ENCODE results near the gene SAP25.
"Not testable (repeated sequence)": the region's sequence is repeated elsewhere in the genome, so short reads cannot be mapped to it uniquely, and the experiment has no call there.

The SAP25 gene

GRCh38 chr7:100575206-100575631, 1.5 kb upstream of the SAP25 start:
- no peak for DNase-seq

GRCh38 chr7:100574362-100575205, 884 bp upstream of the SAP25 start:
- DNase-seq = no peak

GRCh38 chr7:100572949-100573675, 588 bp downstream of the SAP25 start:
- DNase-seq = no peak

- DNase-seq = no peak
Measured at GRCh38 chr7:100572281-100572948, 1.3 kb downstream of the SAP25 start.

- DNase-seq = no peak
Measured at GRCh38 chr7:100571829-100572116, 1.9 kb downstream of the SAP25 start.

- DNase-seq = no peak
Measured at GRCh38 chr7:100570954-100571828, 2.5 kb downstream of the SAP25 start.

- DNase-seq = peak; percentile 36
Measured at GRCh38 chr7:100568896-100569844, 4.5 kb downstream of the SAP25 start.

GRCh38 chr7:100568176-100568895, 5.4 kb downstream of the SAP25 start:
- no peak for DNase-seq

GRCh38 chr7:100567751-100568175, 5.9 kb downstream of the SAP25 start:
- no peak for DNase-seq

- no peak for DNase-seq
Measured at GRCh38 chr7:100567031-100567730, 6.5 kb downstream of the SAP25 start.

- DNase-seq = no peak
Measured at GRCh38 chr7:100566018-100566531, 7.6 kb downstream of the SAP25 start.

GRCh38 chr7:100565133-100565571, 8.5 kb downstream of the SAP25 start:
- DNase-seq = no peak

- DNase-seq = not testable (repeated sequence)
Measured at GRCh38 chr7:100564405-100564804, 9.3 kb downstream of the SAP25 start.

GRCh38 chr7:100563809-100564400, 9.8 kb downstream of the SAP25 start:
- DNase-seq = peak; percentile 84

GRCh38 chr7:100563100-100563564, 10.6 kb downstream of the SAP25 start:
- no peak for DNase-seq

GRCh38 chr7:100562195-100563099, 11.3 kb downstream of the SAP25 start:
- no peak for DNase-seq

- DNase-seq = no peak
Measured at GRCh38 chr7:100561491-100562194, 12.1 kb downstream of the SAP25 start.

GRCh38 chr7:100559127-100559526, 14.6 kb downstream of the SAP25 start:
- DNase-seq = no peak

Data from suppressor macrophage treated with lipopolysaccharide for 4 hours (primary cell).